GM19193 (cell line): ENCODE results near the gene GLIS2.

Experiments used
- POLR2A ChIP-seq: IDR thresholded peaks from 4 replicates; pipeline ENCODE4 v1.6.1; 2011; ENCODE audit not compliant: insufficient read depth, insufficient read length; ENCODE audit errors: extremely low read depth

Gene GLIS2

GRCh38 chr16:4333308-4333638 is 17.4 kb downstream of the GLIS2 start:
- TF ChIP-seq POLR2A, result no peak

- TF ChIP-seq POLR2A, result no peak
Measured at GRCh38 chr16:4334724-4335495, 19.0 kb downstream of the GLIS2 start.

- no peak for TF ChIP-seq POLR2A
Measured at GRCh38 chr16:4336701-4337539, 21.1 kb downstream of the GLIS2 start.

GRCh38 chr16:4337540-4338088 is 21.7 kb downstream of the GLIS2 start:
- no peak for TF ChIP-seq POLR2A

GRCh38 chr16:4338125-4338582 is 22.3 kb downstream of the GLIS2 start:
- TF ChIP-seq POLR2A, result no peak

- TF ChIP-seq POLR2A, result no peak
Measured at GRCh38 chr16:4338712-4339299, 22.9 kb downstream of the GLIS2 start.

GRCh38 chr16:4339455-4339854 is 23.6 kb downstream of the GLIS2 start:
- no peak for TF ChIP-seq POLR2A

GRCh38 chr16:4339909-4340308 is 24.0 kb downstream of the GLIS2 start:
- TF ChIP-seq POLR2A, result no peak

- no peak for TF ChIP-seq POLR2A
Measured at GRCh38 chr16:4340443-4340842, 24.6 kb downstream of the GLIS2 start.

GRCh38 chr16:4341250-4341649 is 25.4 kb downstream of the GLIS2 start:
- TF ChIP-seq POLR2A, result no peak

GRCh38 chr16:4342866-4343744 is 27.2 kb downstream of the GLIS2 start:
- no peak for TF ChIP-seq POLR2A

- no peak for TF ChIP-seq POLR2A
Measured at GRCh38 chr16:4344983-4345835, 29.3 kb downstream of the GLIS2 start.
